Caco-2 (cell line): ENCODE data around the gene ZNF615. TPM values are rescaled to one million over a fixed set of nuclear protein-coding genes. Genes with fewer than 3 reads are reported as not detected.

ENCODE experiments used
- BruUV-seq: library from RNA; stranded (reverse); fragments of 400-500 nt; replicated peaks from 2 replicates; lab custom pipeline; 2021; lab: Mats Ljungman, UMichigan
- CTCF ChIA-PET: fragments of 300-600 bp; sonication (Branson Sonifier 250); formaldehyde crosslinking; loops from one replicate; lab custom pipeline; 2022; ENCODE audit warnings: antibody characterized with exemption; lab: Charles Lee
- POLR2A ChIA-PET: fragments of 300-600 bp; sonication (Branson Sonifier 250); formaldehyde crosslinking; loops from one replicate; lab custom pipeline; 2022; ENCODE audit warnings: antibody characterized with exemption; lab: Charles Lee
- DNase-seq, 2 experiments: peaks; one replicate each; pipeline versions ENCODE4 v3.0.0 to v3.0.0-alpha.2; 2020 to 2022
- H3K27me3 ChIP-seq: replicated peaks from 2 replicates; pipeline ENCODE4 v1.6.0; 2011; ENCODE audit warnings: low read length; ENCODE audit not compliant: control insufficient read depth, insufficient read depth
- H3K36me3 ChIP-seq: 2 replicates; pipeline ENCODE4 v1.5.1; 2011; ENCODE audit warnings: low read length; ENCODE audit not compliant: control insufficient read depth, insufficient read depth
- H3K4me1 ChIP-seq: fragments of 250-450 bp; sonication (Bioruptor Pico); 2 replicates; pipeline ENCODE4 v1.5.1; 2020; ENCODE audit warnings: mild to moderate bottlenecking
- H3K4me3 ChIP-seq: 2 replicates; pipeline ENCODE4 v1.5.1; 2011; ENCODE audit warnings: low read depth, mild to moderate bottlenecking, control low read depth, low read length
- H3K9me3 ChIP-seq: fragments of 250-450 bp; sonication (Bioruptor Pico); 2 replicates; pipeline ENCODE4 v1.5.1; 2020; ENCODE audit warnings: mild to moderate bottlenecking, moderate library complexity
- H3K27ac Mint-ChIP-seq: one replicate; pipeline ENCODE4 v1.8.0; 2022; ENCODE audit warnings: mixed read lengths; ENCODE audit not compliant: unreplicated experiment
- H3K27me3 Mint-ChIP-seq: one replicate; pipeline ENCODE4 v1.8.0; 2022; ENCODE audit warnings: mixed read lengths; ENCODE audit not compliant: insufficient read depth, unreplicated experiment
- H3K36me3 Mint-ChIP-seq: one replicate; pipeline ENCODE4 v1.8.0; 2022; ENCODE audit warnings: mild to moderate bottlenecking, mixed read lengths; ENCODE audit not compliant: insufficient read depth, unreplicated experiment
- H3K4me1 Mint-ChIP-seq: one replicate; pipeline ENCODE4 v1.8.0; 2022; ENCODE audit warnings: low read depth, mixed read lengths; ENCODE audit not compliant: unreplicated experiment
- H3K4me3 Mint-ChIP-seq: one replicate; pipeline ENCODE4 v1.8.0; 2022; ENCODE audit warnings: mild to moderate bottlenecking, moderate library complexity, mixed read lengths; ENCODE audit not compliant: unreplicated experiment
- H3K9me3 Mint-ChIP-seq: one replicate; pipeline ENCODE4 v1.8.0; 2022; ENCODE audit warnings: mixed read lengths; ENCODE audit not compliant: unreplicated experiment
- CTCF ChIP-seq, 2 experiments: fragments of 200-600 bp in 1 of 2; IDR thresholded peaks; 1 replicate in 1 of 2; 2 replicates in 1 of 2; pipeline versions ENCODE4 v1.5.1 to v1.8.0; 2011 to 2022; ENCODE audit warnings: antibody characterized with exemption in 1 of 2, control low read depth in 1 of 2, inconsistent platforms in 1 of 2, low read depth in 1 of 2, low read length in 1 of 2, mild to moderate bottlenecking in 1 of 2, moderate library complexity in 1 of 2; ENCODE audit not compliant: insufficient read depth in 1 of 2, severe bottlenecking in 1 of 2, unreplicated experiment in 1 of 2
- intact Hi-C: fragments of 100-400 bp; cut with micrococcal nuclease; formaldehyde crosslinking; loops from one replicate; pipeline ENCODE4 v1.10.0; 2022; ENCODE audit not compliant: unreplicated experiment
- total RNA-seq: library from RNA; stranded (reverse); gene quantifications from 2 replicates; pipeline ENCODE4 v1.2.3, GENCODE V29; 2022

The ZNF615 gene
- total RNA-seq, 1 experiment from 2014 or later: 7.1 TPM

DNA sequence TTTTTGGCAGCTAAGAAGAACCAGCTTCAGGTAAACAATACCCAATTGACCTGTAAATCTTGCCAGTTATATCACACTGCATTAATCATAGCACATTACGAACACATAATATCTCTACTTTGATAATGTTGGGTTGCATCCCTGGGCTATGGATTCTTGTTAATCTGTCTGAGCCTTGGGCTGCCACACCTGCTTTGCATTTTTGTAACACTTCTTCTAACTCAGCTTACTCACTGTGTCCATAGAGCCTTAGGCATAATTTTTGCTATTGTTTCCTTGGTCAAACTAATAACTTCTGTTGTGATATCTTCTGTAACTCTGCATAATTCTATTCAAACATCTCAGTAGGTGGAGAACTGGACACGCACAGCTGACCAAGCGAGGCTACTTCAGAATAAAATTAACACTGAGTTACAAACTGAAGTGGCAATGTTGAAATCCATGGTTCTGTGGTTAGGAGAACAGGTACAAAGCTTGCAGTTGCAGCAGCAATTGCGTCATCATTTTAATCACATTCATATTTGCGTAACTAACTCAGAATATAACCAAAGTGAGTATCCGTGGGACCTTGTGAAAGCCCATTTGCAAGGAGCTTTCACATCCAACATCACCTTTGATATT is 27.8 kb downstream of the ZNF615 start:
- H3K36me3 ChIP-seq: no peaks in the 10 kb centered on the region
- Mint-ChIP-seq H3K27me3 (no peaks in the 10 kb centered on the region), H3K36me3 (peaks cover 8% of the 10 kb centered on the region), H3K9me3 (peaks cover 21% of the 10 kb centered on the region), H3K4me1 (no peaks in the 10 kb centered on the region), H3K4me3 (no peak overlapping the region), H3K27ac (no peak overlapping the region)
- H3K9me3 ChIP-seq: peaks cover 42% of the 10 kb centered on the region
- ChIA-PET CTCF (no interaction called here), POLR2A (no interaction called here)
- BruUV-seq: no TSS peak
- intact Hi-C loops: no loop called here
- H3K4me1 ChIP-seq: no peaks in the 10 kb centered on the region
- TF ChIP-seq CTCF (IDR thresholded peaks at IDR 0.05; ENCODE audit: insufficient read depth in 1 of 2, low read depth in 1 of 2, low read length in 1 of 2, severe bottlenecking in 1 of 2, unreplicated experiment in 1 of 2): no peak
- no peaks in the 10 kb centered on the region for H3K27me3 ChIP-seq
- H3K4me3 ChIP-seq: no peak overlapping the region
- no peak for DNase-seq

DNA sequence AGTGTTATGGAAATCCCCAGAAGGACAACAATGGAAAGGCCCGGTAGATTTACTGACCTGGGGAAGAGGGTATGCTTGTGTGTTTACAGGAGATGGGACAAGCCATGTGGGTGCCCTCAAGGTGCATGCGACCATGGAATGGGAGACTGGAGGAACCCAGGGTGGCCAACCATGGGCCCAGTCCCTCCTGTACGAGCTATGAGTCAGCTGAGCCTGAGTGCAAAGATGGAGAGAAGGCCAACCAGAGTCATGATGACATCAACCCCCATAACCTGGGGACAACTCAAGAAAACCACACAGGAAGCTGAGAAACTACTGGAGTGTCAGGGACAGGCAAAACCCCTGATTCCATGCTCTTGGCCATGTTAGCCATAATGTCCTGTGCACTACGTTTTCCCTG is 29.1 kb downstream of the ZNF615 start:
- H3K9me3 ChIP-seq: peaks cover 38% of the 10 kb centered on the region

DNA sequence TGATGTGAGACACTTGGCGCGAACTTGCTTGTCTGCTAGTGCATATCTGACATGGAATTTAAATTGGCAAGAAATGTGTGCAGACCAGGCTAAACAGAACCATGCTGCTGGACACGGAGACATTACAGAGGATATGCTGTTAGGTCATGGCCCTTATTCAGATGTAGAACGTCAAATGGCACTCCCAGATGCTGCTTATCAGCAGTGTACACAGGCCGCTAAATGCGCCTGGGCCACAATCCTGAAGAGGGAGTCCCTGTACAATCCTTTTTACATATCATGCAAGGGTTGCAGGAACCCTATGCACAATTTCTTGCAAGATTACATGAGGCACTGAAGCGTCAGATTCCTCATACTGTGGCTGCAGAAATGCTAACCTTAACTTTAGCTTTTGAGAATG is 30.7 kb downstream of the ZNF615 start:
- intact Hi-C loops: no loop called here
- Mint-ChIP-seq H3K4me1 (no peaks in the 10 kb centered on the region), H3K4me3 (no peak overlapping the region), H3K36me3 (peaks cover 12% of the 10 kb centered on the region), H3K27ac (no peak overlapping the region), H3K27me3 (no peaks in the 10 kb centered on the region), H3K9me3 (peaks cover 40% of the 10 kb centered on the region)
- H3K4me3 ChIP-seq: no peak overlapping the region
- no peaks in the 10 kb centered on the region for H3K27me3 ChIP-seq
- ChIA-PET POLR2A (no interaction called here), CTCF (no interaction called here)
- no peak for TF ChIP-seq CTCF (IDR thresholded peaks at IDR 0.05; ENCODE audit: insufficient read depth in 1 of 2, low read depth in 1 of 2, low read length in 1 of 2, severe bottlenecking in 1 of 2, unreplicated experiment in 1 of 2)
- H3K9me3 ChIP-seq: peaks cover 40% of the 10 kb centered on the region
- no peaks in the 10 kb centered on the region; the same call in 1 of the 2 replicates for H3K36me3 ChIP-seq
- no peaks in the 10 kb centered on the region for H3K4me1 ChIP-seq
- no TSS peak for BruUV-seq
- DNase-seq: no peak

More for the DNA sequence above, 29.1 kb downstream of the ZNF615 start:
- H3K27me3 ChIP-seq: no peaks in the 10 kb centered on the region
- TF ChIP-seq CTCF (IDR thresholded peaks at IDR 0.05; ENCODE audit: insufficient read depth in 1 of 2, low read depth in 1 of 2, low read length in 1 of 2, severe bottlenecking in 1 of 2, unreplicated experiment in 1 of 2): no peak
- no peaks in the 10 kb centered on the region for H3K4me1 ChIP-seq
- BruUV-seq: no TSS peak
- intact Hi-C loops: no loop called here
- Mint-ChIP-seq H3K27ac (no peak overlapping the region), H3K9me3 (peaks cover 32% of the 10 kb centered on the region), H3K4me1 (no peaks in the 10 kb centered on the region), H3K4me3 (no peak overlapping the region), H3K27me3 (no peaks in the 10 kb centered on the region), H3K36me3 (peaks cover 8% of the 10 kb centered on the region)
- no peaks in the 10 kb centered on the region for H3K36me3 ChIP-seq
- POLR2A ChIA-PET: no interaction called here
- no peak for DNase-seq
- no peak overlapping the region for H3K4me3 ChIP-seq
- CTCF ChIA-PET: no interaction called here
